Astrocyte (in vitro differentiated cells and primary cell): ENCODE data around the gene SLC25A40. TPM values are rescaled to one million over a fixed set of nuclear protein-coding genes. Genes with fewer than 3 reads are reported as not detected.
A peak's percentile ranks its signal among the peaks of the same experiment; 100 is the strongest.

ENCODE experiments used
- DNase-seq: peaks from one replicate; pipeline ENCODE4 v3.0.0-alpha.2; 2010; ENCODE audit warnings: low read depth
- FAIRE-seq: peaks from 2 replicates; lab custom pipeline; 2011; peaks lifted over from hg19 to GRCh38; lab: Jason Lieb, UNC
- H2AFZ ChIP-seq: 2 replicates; pipeline ENCODE4 v1.6.0; 2012; ENCODE audit warnings: low read depth, low read length, inconsistent platforms
- H3K27ac ChIP-seq: 2 replicates; pipeline ENCODE4 v1.5.1; 2011; ENCODE audit warnings: low read depth, low read length, inconsistent platforms
- H3K27me3 ChIP-seq: 2 replicates; pipeline ENCODE4 v1.6.0; 2011; ENCODE audit warnings: low read length, inconsistent platforms; ENCODE audit not compliant: insufficient read depth
- H3K36me3 ChIP-seq: 2 replicates; pipeline ENCODE4 v1.5.1; 2011; ENCODE audit warnings: low read length, inconsistent platforms; ENCODE audit not compliant: insufficient read depth
- H3K4me1 ChIP-seq: 2 replicates; pipeline ENCODE4 v1.5.1; 2011; ENCODE audit warnings: low read length, inconsistent platforms; ENCODE audit not compliant: insufficient read depth
- H3K4me2 ChIP-seq: 2 replicates; pipeline ENCODE4 v1.6.0; 2012; ENCODE audit warnings: low read length, inconsistent platforms
- H3K4me3 ChIP-seq: 2 replicates; pipeline ENCODE4 v1.5.1; 2011; ENCODE audit warnings: low read depth, mild to moderate bottlenecking, low read length, inconsistent platforms; ENCODE audit not compliant: insufficient read depth
- H3K79me2 ChIP-seq: 2 replicates; pipeline ENCODE4 v1.6.0; 2012; ENCODE audit warnings: mild to moderate bottlenecking, low read length, inconsistent platforms; ENCODE audit not compliant: insufficient read depth
- H3K9ac ChIP-seq: 2 replicates; pipeline ENCODE4 v1.6.0; 2012; ENCODE audit warnings: mild to moderate bottlenecking, low read length, inconsistent platforms
- H3K9me3 ChIP-seq: 2 replicates; pipeline ENCODE4 v1.5.1; 2012; ENCODE audit warnings: low read depth, mild to moderate bottlenecking, low read length, inconsistent platforms; ENCODE audit not compliant: insufficient read depth
- H4K20me1 ChIP-seq: 2 replicates; pipeline ENCODE4 v1.6.0; 2012; ENCODE audit warnings: low read length, inconsistent platforms; ENCODE audit not compliant: insufficient read depth
- H3K27ac Mint-ChIP-seq: one replicate; pipeline ENCODE4 v1.8.0; 2021; ENCODE audit warnings: mild to moderate bottlenecking, mixed read lengths; ENCODE audit not compliant: unreplicated experiment
- H3K27me3 Mint-ChIP-seq: one replicate; pipeline ENCODE4 v1.8.0; 2021; ENCODE audit warnings: low read depth, mixed read lengths; ENCODE audit not compliant: unreplicated experiment
- H3K36me3 Mint-ChIP-seq: one replicate; pipeline ENCODE4 v1.8.0; 2021; ENCODE audit warnings: low read depth, mixed read lengths; ENCODE audit not compliant: unreplicated experiment
- H3K4me1 Mint-ChIP-seq: one replicate; pipeline ENCODE4 v1.8.0; 2021; ENCODE audit warnings: low read depth, mixed read lengths; ENCODE audit not compliant: unreplicated experiment
- H3K4me3 Mint-ChIP-seq: one replicate; pipeline ENCODE4 v1.8.0; 2021; ENCODE audit warnings: mild to moderate bottlenecking, moderate library complexity, mixed read lengths; ENCODE audit not compliant: unreplicated experiment
- H3K9me3 Mint-ChIP-seq: one replicate; pipeline ENCODE4 v1.8.0; 2021; ENCODE audit warnings: mild to moderate bottlenecking, mixed read lengths; ENCODE audit not compliant: unreplicated experiment
- CTCF ChIP-seq: IDR thresholded peaks from 2 replicates; pipeline ENCODE4 v1.5.1; 2011; ENCODE audit warnings: low read depth, mild to moderate bottlenecking, inconsistent platforms, low read length, moderate library complexity; ENCODE audit not compliant: insufficient read depth
- EZH2 ChIP-seq: IDR thresholded peaks from 2 replicates; pipeline ENCODE4 v1.6.1; 2012; ENCODE audit warnings: mild to moderate bottlenecking, low read length, inconsistent platforms; ENCODE audit not compliant: insufficient read depth
- total RNA-seq: library from RNA; stranded (reverse); gene quantifications from 2 replicates; pipeline ENCODE4 v1.2.1, GENCODE V29; 2021

The SLC25A40 gene
- total RNA-seq, 1 donor from 2014 or later = 6.3 TPM

GRCh38 chr7:87878208-87878735 lies 2.1 kb upstream of the SLC25A40 start:
- FAIRE-seq = no peak
- Mint-ChIP-seq H3K4me1 (peaks cover 15% of the 10 kb centered on the region), H3K27me3 (no peaks in the 10 kb centered on the region), H3K27ac (no peak overlapping the region), H3K36me3 (no peaks in the 10 kb centered on the region), H3K4me3 (peak overlapping the region; percentile 72), H3K9me3 (no peaks in the 10 kb centered on the region)
- no peaks in the 10 kb centered on the region for H3K9me3 ChIP-seq
- TF ChIP-seq CTCF (no peak), EZH2 (no peak)
- no peaks in the 10 kb centered on the region for H4K20me1 ChIP-seq
- H3K27ac ChIP-seq = no peak overlapping the region
- peak overlapping the region; percentile 93 for H3K4me3 ChIP-seq
- H3K4me1 ChIP-seq = peaks cover 5% of the 10 kb centered on the region
- H3K9ac ChIP-seq = peak overlapping the region; percentile 96
- peak; percentile 29 for DNase-seq
- H3K4me2 ChIP-seq = peak overlapping the region; percentile 92
- peaks cover 85% of the 10 kb centered on the region for H3K79me2 ChIP-seq
- no peak overlapping the region for H2AFZ ChIP-seq
- no peaks in the 10 kb centered on the region for H3K27me3 ChIP-seq
- H3K36me3 ChIP-seq = peaks cover 3% of the 10 kb centered on the region

DNA sequence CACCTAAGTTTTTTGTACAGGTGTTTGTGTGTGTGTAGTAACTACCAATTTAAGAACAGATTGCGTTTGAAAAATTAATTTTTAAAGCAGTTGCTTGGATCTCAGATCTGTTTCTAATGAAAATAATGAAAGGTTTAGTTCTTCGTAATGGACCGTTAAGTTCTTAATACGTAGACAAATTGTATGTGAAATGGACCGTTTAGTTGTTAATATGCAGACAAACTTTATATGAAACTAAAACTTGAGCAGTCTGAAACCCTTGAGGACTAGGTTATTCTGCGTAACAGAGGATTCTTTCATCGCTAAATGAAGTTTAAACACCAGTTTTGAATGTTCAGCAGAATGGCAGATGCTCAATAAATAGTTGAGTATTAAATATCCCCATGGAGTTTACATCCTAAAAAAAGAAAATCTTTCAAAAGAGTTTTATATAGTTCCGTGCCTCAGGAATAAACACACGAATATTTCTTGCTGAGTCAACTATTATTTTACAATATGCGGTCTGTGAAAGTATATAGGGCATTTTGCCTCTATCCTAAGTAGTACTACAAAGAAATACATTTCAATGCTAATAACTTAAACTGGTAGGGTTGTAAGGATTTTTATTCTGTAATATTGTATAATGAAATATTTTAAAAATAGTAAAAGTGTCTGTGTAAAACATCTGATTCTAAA lies 1.3 kb upstream of the SLC25A40 start:
- TF ChIP-seq EZH2 (no peak), CTCF (no peak)
- FAIRE-seq = no peak
- Histone ChIP-seq H3K4me1 (peaks cover 5% of the 10 kb centered on the region), H3K4me2 (peak overlapping the region; percentile 92), H3K9me3 (no peaks in the 10 kb centered on the region), H3K79me2 (peaks cover 83% of the 10 kb centered on the region), H3K27me3 (no peaks in the 10 kb centered on the region), H3K9ac (peak overlapping the region; percentile 96), H3K36me3 (peaks cover 3% of the 10 kb centered on the region), H4K20me1 (no peaks in the 10 kb centered on the region), H3K4me3 (peak overlapping the region; percentile 93), H3K27ac (peak overlapping the region; percentile 90), H2AFZ (peak overlapping the region; percentile 90)
- no peak for DNase-seq
- Mint-ChIP-seq H3K9me3 (peaks cover 4% of the 10 kb centered on the region), H3K36me3 (no peaks in the 10 kb centered on the region), H3K4me1 (peaks cover 15% of the 10 kb centered on the region), H3K4me3 (peak overlapping the region; percentile 94), H3K27me3 (no peaks in the 10 kb centered on the region), H3K27ac (peak overlapping the region; percentile 80)

- Mint-ChIP-seq H3K9me3 (peaks cover 5% of the 10 kb centered on the region), H3K4me3 (peak overlapping the region; percentile 94), H3K4me1 (peaks cover 15% of the 10 kb centered on the region), H3K36me3 (no peaks in the 10 kb centered on the region), H3K27ac (peak overlapping the region; percentile 80), H3K27me3 (no peaks in the 10 kb centered on the region)
- peaks cover 3% of the 10 kb centered on the region for H3K36me3 ChIP-seq
- peak overlapping the region; percentile 96 for H3K9ac ChIP-seq
- TF ChIP-seq CTCF (no peak), EZH2 (no peak)
- H3K79me2 ChIP-seq = peaks cover 82% of the 10 kb centered on the region
- H3K27me3 ChIP-seq = no peaks in the 10 kb centered on the region
- H3K27ac ChIP-seq = peak overlapping the region; percentile 90
- peaks cover 5% of the 10 kb centered on the region for H3K4me1 ChIP-seq
- peak; percentile 46 for DNase-seq
- peak overlapping the region; percentile 90 for H2AFZ ChIP-seq
- H3K4me2 ChIP-seq = peak overlapping the region; percentile 92
- no peaks in the 10 kb centered on the region for H3K9me3 ChIP-seq
- peak overlapping the region; percentile 93 for H3K4me3 ChIP-seq
- no peaks in the 10 kb centered on the region for H4K20me1 ChIP-seq
- FAIRE-seq = no peak
Measured at GRCh38 chr7:87876869-87877234, 692 bp upstream of the SLC25A40 start.
